ENCODE measurements around the gene ATG9A.
"Not testable (repeated sequence)": the region's sequence is repeated elsewhere in the genome, so short reads cannot be mapped to it uniquely, and the experiment has no call there.

GRCh38 chr2:219200502-219201326 lies 28.7 kb downstream of the ATG9A start:
- not testable (repeated sequence) for TF ChIP-seq CTCF (IDR thresholded peaks at IDR 0.05; ENCODE audit: low read depth, low read length, poor library complexity, severe bottlenecking); EZH2phosphoT487 (IDR thresholded peaks at IDR 0.05; ENCODE audit: borderline replicate concordance, low read length)
